Measurements from ENCODE around the gene GRAMD1A. TPM values are rescaled to one million over a fixed set of nuclear protein-coding genes. Genes with fewer than 3 reads are reported as not detected.
A peak's percentile ranks its signal among the peaks of the same experiment; 100 is the strongest.

Gene GRAMD1A
- total and polyA plus RNA-seq, 8 donors: 92.7 to 137 (median 116) TPM

DNA sequence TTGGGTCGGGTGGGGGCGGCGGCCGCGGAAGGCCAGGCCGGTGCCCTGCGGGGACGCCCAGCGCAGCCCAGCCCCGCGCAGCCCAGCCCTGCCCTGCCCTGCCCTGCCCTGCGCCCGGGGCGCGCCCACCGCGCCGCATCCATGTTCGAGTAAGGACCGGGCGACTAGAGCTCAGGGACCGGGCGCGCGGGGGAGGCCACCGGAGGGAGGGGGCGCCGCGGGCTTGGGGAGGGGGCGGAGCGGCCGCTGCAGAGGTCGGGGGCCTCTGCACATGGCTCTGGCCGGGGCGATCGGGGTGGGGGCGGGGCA, 169 bp downstream of the GRAMD1A start:
- peaks cover 35 to 88% of the 10 kb centered on the region in 2 donors for H3K4me1 ChIP-seq
- H3K27me3 ChIP-seq: no peaks in the 10 kb centered on the region
- H3K36me3 ChIP-seq: peaks cover 0 to 15% of the 10 kb centered on the region in 2 donors
- H3K27ac ChIP-seq: peak overlapping the region; percentile 97 to 99
- peak overlapping the region; percentile 84 to 94 for H3K4me3 ChIP-seq
- H3K9me3 ChIP-seq: no peaks in the 10 kb centered on the region
- intact Hi-C loops (cut with DNase I): no loop called here
- TF ChIP-seq, protein P1, sequence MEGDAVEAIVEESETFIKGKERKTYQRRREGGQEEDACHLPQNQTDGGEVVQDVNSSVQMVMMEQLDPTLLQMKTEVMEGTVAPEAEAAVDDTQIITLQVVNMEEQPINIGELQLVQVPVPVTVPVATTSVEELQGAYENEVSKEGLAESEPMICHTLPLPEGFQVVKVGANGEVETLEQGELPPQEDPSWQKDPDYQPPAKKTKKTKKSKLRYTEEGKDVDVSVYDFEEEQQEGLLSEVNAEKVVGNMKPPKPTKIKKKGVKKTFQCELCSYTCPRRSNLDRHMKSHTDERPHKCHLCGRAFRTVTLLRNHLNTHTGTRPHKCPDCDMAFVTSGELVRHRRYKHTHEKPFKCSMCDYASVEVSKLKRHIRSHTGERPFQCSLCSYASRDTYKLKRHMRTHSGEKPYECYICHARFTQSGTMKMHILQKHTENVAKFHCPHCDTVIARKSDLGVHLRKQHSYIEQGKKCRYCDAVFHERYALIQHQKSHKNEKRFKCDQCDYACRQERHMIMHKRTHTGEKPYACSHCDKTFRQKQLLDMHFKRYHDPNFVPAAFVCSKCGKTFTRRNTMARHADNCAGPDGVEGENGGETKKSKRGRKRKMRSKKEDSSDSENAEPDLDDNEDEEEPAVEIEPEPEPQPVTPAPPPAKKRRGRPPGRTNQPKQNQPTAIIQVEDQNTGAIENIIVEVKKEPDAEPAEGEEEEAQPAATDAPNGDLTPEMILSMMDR (IDR thresholded peaks at IDR 0.05): no peak
- no peak for DNase-seq
- no peak for ATAC-seq

DNA sequence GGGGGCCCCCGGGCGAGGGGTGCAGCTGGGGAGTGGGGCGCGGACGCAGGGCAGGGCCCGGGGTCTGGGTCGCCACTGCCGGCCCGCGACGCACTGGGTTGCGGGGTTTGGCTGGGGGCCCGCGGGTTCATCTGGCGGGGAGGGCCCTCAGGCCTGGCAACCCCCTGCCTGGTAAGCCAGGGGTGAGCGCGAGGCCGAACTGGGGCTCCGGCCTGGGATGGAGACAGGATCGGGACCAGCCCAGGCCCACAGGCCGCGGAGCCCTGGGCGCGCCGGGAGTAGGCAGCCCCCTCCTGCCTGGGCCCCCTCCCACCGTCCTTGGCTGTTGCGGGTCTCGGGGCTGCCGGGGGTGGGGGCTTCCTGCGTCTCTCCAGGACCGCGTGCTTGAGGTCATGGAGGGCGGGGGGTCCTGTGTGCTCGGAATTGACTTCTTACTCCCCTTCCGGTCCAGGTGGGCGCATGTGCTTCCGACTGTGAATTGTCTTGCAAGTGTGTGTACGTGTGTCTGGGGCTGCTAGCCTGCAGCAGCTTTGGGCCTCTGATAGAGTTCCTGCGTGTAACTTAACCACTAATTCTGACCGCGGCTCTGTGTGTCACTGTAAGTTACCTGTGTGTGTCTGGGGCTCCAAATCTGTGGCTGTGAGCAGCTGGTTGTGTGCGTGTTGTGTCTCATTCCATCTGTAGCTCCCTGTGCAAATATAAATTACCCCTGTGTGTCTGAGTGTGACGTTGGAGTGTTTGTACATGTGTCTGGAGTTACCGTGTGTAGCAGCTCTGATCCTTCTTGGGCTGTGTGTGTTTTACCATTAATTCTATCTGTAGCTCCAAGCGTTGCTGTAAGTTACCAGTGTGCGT, 751 bp downstream of the GRAMD1A start:
- Histone ChIP-seq H3K27ac (peak overlapping the region; percentile 97 to 99), H3K27me3 (no peaks in the 10 kb centered on the region), H3K36me3 (peaks cover 0 to 20% of the 10 kb centered on the region in 2 donors), H3K9me3 (no peaks in the 10 kb centered on the region), H3K4me1 (peaks cover 40 to 89% of the 10 kb centered on the region in 2 donors), H3K4me3 (peak overlapping the region; percentile 84 to 94)
- peak; percentile 0 for ATAC-seq
- intact Hi-C loops (cut with DNase I): no loop called here
- TF ChIP-seq, protein P1 (IDR thresholded peaks at IDR 0.05): no peak
- DNase-seq: peak in 2 of 4 donors; percentile 47 to 86

DNA sequence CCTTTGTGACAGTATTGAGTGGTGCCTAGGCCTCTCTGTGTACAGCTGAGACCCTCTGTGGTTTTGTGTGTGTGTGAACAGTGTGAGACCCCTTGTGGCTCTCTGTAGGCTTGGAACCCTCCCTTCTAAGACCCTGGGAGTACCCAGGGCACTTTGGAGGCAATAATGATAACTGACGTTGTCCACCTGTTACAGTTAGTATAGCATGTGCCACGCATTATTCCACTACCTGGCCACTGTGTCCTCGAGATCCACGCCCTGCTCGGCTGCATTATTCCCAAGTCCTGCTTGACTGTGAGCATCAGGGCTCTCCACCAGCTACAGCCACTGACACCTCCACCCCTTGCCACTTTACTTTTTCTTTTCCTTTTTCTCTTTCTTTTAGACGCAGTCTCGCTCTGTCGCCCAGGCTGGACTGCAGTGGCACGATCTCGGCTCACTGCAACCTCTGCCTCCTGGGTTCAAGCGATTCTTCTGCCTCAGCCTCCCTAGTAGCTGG, 2.0 kb downstream of the GRAMD1A start:
- Histone ChIP-seq H3K36me3 (peaks cover 0 to 29% of the 10 kb centered on the region in 2 donors), H3K27ac (peak overlapping the region; percentile 97 to 99), H3K9me3 (no peaks in the 10 kb centered on the region), H3K4me1 (peaks cover 45 to 89% of the 10 kb centered on the region in 2 donors), H3K27me3 (no peaks in the 10 kb centered on the region), H3K4me3 (peak overlapping the region; percentile 84 to 94)
- intact Hi-C loops (cut with DNase I): no loop called here
- TF ChIP-seq, protein P1 (IDR thresholded peaks at IDR 0.05): no peak
- no peak for DNase-seq
- ATAC-seq: no peak

DNA sequence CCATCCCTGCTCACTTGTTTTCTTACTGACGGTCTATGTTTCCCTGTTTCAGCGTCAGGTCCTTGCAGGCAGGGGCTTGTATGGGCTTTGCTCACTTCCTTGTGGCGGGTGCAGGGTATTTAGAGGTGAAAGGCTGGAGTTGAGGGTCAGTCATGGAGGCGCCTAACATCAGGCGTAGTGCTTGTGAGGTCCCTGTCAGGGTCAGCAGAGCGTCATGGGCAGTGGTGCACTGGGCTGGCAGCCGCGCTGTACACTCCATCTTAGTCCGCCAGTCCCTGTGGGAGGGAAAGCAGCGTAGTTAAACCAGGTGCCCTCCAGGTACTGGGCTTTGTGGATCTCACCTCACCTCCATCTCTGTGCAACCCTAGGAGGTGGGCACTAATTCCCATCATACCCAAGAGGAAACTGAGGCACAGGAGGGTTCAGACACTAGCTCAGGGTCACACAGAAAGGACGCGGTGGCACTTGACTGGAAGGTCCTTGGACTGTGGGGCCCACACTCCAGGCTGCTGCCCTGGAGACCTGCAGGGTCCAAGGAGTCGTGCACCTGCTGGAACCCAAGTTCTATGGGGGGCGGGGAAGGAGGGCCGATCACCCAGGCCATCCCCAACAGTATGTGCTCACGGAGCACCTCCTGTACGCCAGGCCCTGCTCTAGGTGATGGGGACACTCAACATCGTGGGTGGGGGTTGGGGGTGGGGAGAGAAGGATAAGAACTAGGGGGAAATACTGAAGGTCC, 4.6 kb downstream of the GRAMD1A start:
- TF ChIP-seq, protein P1 (IDR thresholded peaks at IDR 0.05): no peak
- no peak for ATAC-seq
- intact Hi-C loops (cut with DNase I): no loop called here
- DNase-seq: no peak
- H3K9me3 ChIP-seq: no peaks in the 10 kb centered on the region
- peak overlapping the region; percentile 73 to 97 for H3K27ac ChIP-seq
- peak overlapping the region in 1 of 2 donors; percentile 84 for H3K4me3 ChIP-seq
- peaks cover 0 to 44% of the 10 kb centered on the region in 2 donors for H3K36me3 ChIP-seq
- H3K27me3 ChIP-seq: no peaks in the 10 kb centered on the region
- H3K4me1 ChIP-seq: peaks cover 45 to 88% of the 10 kb centered on the region in 2 donors
